Peyer's patch (tissue), 4 donors: ENCODE results near the gene EHD1.

ENCODE experiments used
- POLR2A ChIP-seq, 2 donors: fragments of 450-650 bp; IDR thresholded peaks; one replicate each; pipeline ENCODE4 v1.5.1; 2017; ENCODE audit warnings: antibody characterized with exemption in 2 of 2, mild to moderate bottlenecking in 2 of 2, moderate library complexity in 2 of 2
- TF ChIP-seq, protein P1 (sequence below), 6 experiments: fragments of 450-650 bp in 4 of 6; fragments of 200-600 bp in 2 of 6; sonication (generic) in 1 of 6; IDR thresholded peaks; one replicate each; pipeline ENCODE4 v1.5.1; 2017 to 2019; ENCODE audit warnings: antibody characterized with exemption in 6 of 6, mild to moderate bottlenecking in 3 of 6, moderate library complexity in 1 of 6

- TF ChIP-seq, protein P1, sequence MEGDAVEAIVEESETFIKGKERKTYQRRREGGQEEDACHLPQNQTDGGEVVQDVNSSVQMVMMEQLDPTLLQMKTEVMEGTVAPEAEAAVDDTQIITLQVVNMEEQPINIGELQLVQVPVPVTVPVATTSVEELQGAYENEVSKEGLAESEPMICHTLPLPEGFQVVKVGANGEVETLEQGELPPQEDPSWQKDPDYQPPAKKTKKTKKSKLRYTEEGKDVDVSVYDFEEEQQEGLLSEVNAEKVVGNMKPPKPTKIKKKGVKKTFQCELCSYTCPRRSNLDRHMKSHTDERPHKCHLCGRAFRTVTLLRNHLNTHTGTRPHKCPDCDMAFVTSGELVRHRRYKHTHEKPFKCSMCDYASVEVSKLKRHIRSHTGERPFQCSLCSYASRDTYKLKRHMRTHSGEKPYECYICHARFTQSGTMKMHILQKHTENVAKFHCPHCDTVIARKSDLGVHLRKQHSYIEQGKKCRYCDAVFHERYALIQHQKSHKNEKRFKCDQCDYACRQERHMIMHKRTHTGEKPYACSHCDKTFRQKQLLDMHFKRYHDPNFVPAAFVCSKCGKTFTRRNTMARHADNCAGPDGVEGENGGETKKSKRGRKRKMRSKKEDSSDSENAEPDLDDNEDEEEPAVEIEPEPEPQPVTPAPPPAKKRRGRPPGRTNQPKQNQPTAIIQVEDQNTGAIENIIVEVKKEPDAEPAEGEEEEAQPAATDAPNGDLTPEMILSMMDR (IDR thresholded peaks at IDR 0.05), result no peak
- TF ChIP-seq POLR2A (IDR thresholded peaks at IDR 0.05), result no peak
These were observed 10.5 kb downstream of the EHD1 start for GRCh38 chr11:64867748-64868462.
